GM21528 (cell line): ENCODE data around the gene DPY30.

Source experiments
- ATAC-seq: cut with Tn5 transposase; IDR thresholded peaks from one replicate; pipeline ENCODE4 v1.9.1; 2021; ENCODE audit warnings: mild to moderate bottlenecking, moderate library complexity; ENCODE audit not compliant: unreplicated experiment, low FRiP score

DPY30 gene

GRCh38 chr2:32010280-32010669 lies 29.3 kb downstream of the DPY30 start:
- ATAC-seq = peak; percentile 59

DNA sequence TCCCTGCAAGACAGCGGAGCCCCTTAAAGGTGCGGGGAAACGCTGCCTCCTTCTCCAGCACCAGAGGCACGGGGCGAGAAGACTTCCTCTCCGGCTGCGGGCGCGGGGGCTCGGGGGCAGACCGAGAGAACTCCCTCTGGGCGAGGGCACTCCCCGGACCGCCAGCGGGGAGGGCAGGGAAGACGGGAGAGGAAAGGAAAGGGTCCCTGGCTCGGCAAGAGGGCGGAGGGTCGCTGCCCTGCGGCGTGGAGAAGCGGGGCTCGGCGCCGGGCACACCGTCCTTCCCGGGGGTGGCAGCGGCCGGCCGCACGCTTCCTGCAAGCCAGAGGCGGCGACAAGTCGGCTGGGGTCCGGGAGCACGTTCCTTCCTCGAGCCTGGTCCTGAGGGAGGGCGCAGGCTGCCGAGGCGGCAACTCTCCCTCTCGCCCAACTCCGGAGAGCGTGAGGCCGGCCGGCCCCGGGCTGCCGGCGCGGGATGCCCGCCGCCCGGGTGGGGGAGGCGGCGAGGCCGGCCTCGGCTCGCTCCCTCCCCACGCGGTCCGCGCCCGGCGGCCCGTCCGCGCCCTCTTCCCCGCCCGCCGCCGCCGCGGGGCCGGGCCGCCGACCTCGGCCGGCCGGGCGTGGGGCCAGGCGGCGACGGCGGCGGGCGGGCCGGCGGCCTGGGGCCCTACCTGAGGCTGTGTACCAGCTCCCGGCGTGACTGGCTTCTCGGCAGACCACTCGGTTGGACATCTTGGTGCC lies 29.9 kb downstream of the DPY30 start:
- peak; percentile 29 for ATAC-seq

- no peak for ATAC-seq
Observed at GRCh38 chr2:32008805-32009515, 30.6 kb downstream of the DPY30 start.

GRCh38 chr2:32007121-32007391 lies 32.5 kb downstream of the DPY30 start:
- ATAC-seq = no peak

- ATAC-seq = no peak
Observed at GRCh38 chr2:32005371-32005976, 34.1 kb downstream of the DPY30 start.

- no peak for ATAC-seq
Observed at GRCh38 chr2:32003791-32004190, 35.8 kb downstream of the DPY30 start.

DNA sequence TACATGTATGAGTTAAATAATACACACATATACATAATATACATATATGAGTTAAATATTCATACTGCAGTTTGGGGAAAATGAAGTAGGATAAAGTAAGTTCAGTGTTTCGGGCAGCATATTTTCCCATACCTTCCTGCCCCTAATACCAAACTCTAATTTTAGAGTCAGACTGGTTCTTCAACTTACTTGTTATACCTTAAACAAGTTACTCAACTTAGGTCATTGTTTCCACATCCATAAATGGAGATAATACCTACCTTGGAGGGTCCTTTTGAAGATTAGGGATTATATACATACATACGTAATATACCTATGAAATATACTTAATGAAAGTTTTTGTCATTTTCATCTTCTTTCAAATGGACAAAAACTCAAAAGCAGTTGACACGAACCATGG lies 37.2 kb downstream of the DPY30 start:
- ATAC-seq = no peak

DNA sequence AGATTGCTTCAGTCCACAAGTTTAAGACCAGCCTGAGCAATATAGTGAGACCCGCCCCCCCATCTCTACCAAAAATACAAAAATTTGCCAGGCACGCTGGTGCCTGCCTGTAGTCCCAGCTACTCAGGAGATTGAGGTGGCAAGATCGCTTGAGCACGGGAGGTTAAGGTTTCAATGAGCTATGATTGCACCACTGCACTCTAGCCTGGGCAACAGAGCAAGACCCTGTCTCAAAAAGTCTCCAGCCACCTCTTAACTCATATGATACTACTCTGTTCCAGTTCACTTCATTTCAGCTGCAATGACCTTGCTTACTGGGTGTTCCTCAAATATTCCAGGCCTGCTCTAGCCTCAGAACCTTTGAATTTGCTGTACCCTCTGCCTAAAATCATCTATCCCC lies 40.2 kb downstream of the DPY30 start:
- ATAC-seq = no peak

- no peak for ATAC-seq
Observed at GRCh38 chr2:31998731-31999383, 40.7 kb downstream of the DPY30 start.

- ATAC-seq = no peak
Observed at GRCh38 chr2:31997653-31998052, 42.0 kb downstream of the DPY30 start.

- ATAC-seq = no peak
Observed at GRCh38 chr2:31996571-31997150, 42.9 kb downstream of the DPY30 start.

DNA sequence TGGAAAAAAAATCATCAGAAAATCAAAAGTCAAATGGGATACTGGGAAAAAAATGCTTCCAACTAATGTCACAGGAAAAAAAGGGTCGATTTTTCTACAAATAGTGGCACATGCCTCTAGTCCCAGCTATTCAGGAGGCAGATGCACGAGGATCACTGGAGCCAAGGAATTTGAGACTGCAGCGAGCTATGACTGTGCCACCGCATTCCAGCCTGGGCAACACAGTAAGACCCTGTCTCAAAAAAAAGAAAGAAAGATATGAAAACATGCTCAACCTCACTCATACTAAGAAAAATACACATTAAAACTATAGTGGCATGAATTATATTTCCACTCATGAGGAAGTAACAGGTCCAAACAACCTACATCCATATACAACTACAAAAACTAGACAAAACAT lies 46.7 kb downstream of the DPY30 start:
- no peak for ATAC-seq

- no peak for ATAC-seq
Observed at GRCh38 chr2:31992025-31992579, 47.5 kb downstream of the DPY30 start.

DNA sequence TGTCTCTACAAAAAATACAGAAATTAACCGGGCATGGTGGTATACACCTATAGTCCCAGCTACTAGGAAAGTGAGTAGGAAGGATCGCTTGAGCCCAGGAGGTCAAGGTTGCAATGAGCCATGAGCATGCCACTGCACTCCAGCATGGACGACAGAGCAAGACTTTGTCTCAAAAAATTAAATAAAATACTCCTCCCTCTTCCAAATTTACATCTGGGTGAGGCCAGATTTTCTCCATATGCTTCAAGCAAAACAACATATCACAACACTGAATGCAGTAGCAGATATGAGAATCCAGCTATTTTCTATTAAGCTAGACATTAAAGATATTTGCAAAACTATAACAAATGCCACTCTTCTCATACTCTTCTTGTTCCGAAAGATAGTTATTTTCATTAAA lies 49.7 kb downstream of the DPY30 start:
- no peak for ATAC-seq

GRCh38 chr2:31987454-31988220 lies 52.0 kb downstream of the DPY30 start:
- ATAC-seq = no peak

DNA sequence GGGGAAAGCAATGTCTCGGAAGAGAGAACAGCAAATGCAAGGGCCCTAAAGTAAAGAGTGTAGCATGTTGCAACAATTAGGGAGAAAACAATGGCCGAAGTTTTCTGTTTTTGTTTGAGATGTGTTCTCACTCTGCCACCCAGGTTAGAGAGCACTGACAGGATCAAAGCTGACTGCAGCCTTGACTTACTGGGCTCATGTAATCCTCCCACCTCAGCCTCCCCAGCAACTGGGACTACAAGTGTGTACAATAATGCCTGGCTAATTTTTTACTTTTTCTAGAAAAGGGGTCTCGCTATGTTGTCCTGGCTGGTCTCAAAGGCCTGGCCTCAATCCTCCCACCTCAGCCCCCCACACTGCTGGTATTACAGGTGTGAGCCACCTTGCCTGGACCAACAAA lies 52.7 kb downstream of the DPY30 start:
- ATAC-seq = no peak

GRCh38 chr2:31983762-31984467 lies 55.7 kb downstream of the DPY30 start:
- ATAC-seq = no peak

- ATAC-seq = peak; percentile 99
Observed at GRCh38 chr2:31980674-31981356, 58.8 kb downstream of the DPY30 start.

DNA sequence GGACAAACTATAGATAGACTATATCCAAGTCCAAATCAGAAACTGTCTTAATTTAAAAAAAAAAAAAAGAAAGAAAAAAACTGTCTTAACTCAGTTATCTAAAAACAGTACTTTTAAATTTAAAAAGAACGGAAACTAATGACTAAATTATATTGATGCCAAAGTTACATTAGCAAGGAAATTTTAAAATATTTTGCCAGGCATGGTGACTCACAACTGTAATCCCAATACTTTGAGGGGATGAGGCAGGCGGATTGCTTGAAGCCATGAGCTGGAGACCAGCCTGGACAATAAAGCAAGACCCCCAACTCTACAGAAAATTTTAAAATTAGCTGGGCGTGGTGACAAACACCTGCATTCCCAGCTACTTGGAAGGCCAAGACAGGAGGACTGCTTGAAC lies 59.6 kb downstream of the DPY30 start:
- no peak for ATAC-seq
